ENCODE measurements around the gene COL7A1.

The COL7A1 gene

DNA sequence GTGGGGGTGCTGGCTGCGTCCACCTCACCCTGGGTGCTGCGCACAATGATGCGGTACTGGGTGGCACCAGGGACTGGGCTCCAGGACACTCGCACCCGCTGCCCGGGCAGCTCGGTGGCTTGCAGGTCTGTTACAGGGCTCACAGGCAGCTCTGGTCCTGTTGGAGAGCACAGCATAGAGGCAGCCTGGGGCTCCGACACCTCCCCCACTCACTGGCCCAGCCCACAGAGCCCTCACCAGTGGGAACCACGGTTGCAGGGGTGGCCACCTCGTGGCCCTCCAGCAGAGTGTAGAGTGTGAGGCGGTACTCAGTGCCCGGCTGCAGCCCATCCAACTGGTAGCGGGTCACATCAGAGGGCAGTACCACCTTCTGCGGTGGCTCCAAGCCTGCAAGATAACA, 3.7 kb downstream of the COL7A1 start:
- TF ChIP-seq GATA2 (IDR thresholded peaks at IDR 0.05; ENCODE audit: low read depth, low read length) (no peak), GATA3 (IDR thresholded peaks at IDR 0.05; ENCODE audit: low read depth, low read length) (no peak)

DNA sequence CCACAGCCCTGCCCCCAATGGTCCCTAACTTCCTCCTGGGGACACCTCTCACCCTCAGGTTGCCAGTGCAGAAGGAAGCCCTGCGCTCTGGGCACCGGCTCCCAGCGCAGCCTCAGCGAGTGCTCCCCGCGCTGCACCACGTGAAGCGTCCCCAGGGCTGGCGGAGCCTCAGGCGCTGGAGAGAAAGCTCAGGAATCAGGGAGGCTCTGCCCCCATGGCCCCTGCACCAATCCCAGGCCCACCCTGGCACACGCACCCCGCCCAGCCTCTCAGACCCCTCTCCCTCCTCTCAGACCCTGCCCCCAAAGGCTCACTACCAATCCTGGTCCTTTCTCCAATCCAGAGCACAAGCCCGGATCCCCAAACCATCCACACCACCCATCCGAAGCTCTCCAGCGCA, 6.9 kb downstream of the COL7A1 start:
- TF ChIP-seq GATA3 (IDR thresholded peaks at IDR 0.05; ENCODE audit: low read depth, low read length) (no peak), GATA2 (IDR thresholded peaks at IDR 0.05; ENCODE audit: low read depth, low read length) (no peak)

DNA sequence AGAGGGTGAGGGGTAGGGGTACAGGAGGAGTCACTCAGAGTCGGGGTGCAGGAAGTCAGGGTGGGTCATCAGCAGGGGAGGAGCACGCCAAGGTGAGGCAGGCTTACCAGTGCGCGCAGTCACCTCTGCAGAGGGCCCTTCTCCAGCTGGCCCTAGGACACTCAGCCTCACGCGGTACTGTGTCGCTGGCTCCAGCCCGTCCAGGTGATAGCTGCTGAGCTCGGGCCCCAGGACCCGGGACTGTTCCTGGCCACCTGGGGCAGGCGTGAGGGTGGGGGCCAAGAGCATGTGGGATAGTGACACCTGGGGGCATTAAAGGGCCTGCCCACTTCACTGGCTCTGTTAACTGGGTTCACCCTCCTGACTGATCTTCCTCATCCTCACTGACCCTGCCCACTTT, 7.4 kb downstream of the COL7A1 start:
- no peak for TF ChIP-seq GATA3 (IDR thresholded peaks at IDR 0.05; ENCODE audit: low read depth, low read length)
- TF ChIP-seq GATA2 (IDR thresholded peaks at IDR 0.05; ENCODE audit: low read depth, low read length) = no peak

DNA sequence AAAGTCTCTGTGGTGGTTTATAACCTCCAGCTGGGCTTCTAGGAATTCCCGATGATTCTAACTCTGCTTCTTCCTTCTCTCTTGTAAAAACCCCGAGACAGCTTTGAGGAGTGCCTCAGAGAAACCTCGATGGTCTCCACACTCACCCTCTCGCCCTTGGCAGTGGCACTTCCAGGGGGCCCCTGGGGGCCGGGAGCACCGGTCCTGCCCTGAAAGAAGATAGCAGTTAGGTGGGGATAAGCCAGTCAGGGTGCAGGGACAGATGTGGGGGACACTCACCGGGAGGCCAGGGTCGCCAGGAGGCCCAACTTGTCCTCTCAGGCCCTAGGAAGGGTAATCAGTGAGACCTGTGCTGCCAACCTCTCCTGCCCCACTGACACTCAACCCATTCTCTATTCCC, 9.7 kb downstream of the COL7A1 start:
- TF ChIP-seq GATA3 (IDR thresholded peaks at IDR 0.05; ENCODE audit: low read depth, low read length) (no peak), GATA2 (IDR thresholded peaks at IDR 0.05; ENCODE audit: low read depth, low read length) (no peak)

DNA sequence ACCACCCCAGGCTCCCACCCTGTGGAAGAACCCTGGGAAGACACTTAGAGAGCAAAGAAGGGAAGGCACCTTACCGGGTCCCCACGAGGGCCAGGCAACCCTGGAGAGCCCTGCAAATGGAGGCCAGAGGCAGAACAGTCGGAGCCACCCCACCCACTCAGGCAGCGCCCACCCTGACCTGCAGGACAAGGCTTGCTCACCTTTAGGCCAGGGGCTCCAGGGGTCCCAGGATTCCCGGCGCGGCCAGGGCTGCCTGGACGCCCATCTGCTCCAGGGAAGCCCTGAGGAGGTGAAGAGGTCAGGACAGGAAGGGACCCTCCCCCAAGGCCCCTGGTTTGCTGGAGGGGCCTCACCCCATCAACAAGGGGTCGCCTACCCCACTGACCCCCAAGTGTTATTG, 10.3 kb downstream of the COL7A1 start:
- TF ChIP-seq GATA2 (IDR thresholded peaks at IDR 0.05; ENCODE audit: low read depth, low read length) (no peak), GATA3 (IDR thresholded peaks at IDR 0.05; ENCODE audit: low read depth, low read length) (no peak)

DNA sequence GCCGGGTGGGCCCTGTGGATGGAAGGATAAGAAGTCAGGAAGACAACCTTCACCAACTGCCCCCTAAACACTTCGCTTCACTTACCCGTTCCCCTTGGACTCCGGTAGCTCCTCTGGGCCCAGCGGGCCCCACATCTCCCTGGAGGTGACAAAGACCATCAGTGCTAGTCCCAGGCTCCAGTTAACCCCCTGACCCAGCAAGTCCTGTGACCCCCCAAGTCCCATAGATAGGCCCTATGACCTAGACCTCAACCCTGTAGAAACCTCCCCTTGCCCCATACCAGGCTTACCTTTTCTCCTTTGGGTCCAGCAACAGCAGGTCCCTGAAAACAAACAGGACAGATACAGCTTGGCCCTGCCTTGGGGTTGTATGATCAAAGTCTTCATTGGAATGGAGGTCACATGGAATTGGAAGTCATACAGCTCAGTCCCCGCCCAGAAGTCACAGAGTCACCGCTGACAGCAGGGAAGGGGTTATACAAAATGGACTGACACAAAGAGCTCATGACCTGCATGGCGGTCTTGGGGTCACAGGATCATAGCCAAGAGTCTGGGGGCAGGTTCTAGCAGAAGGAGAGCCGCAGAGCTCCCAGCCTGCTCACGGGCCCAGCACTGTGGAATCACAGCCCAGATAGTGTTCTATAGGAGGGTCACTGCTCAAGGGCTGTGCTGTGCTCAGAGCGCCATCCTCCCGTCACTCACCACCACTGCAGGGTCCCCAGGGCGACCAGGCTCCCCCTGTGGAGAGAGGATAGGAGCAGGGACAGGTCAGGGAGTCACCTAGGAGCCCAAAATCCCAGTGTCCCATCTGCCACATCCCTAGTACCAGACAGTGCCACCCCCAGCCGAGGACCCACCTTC, 13.3 kb downstream of the COL7A1 start:
- no peak for TF ChIP-seq GATA2 (IDR thresholded peaks at IDR 0.05; ENCODE audit: low read depth, low read length)
- no peak for TF ChIP-seq GATA3 (IDR thresholded peaks at IDR 0.05; ENCODE audit: low read depth, low read length)

DNA sequence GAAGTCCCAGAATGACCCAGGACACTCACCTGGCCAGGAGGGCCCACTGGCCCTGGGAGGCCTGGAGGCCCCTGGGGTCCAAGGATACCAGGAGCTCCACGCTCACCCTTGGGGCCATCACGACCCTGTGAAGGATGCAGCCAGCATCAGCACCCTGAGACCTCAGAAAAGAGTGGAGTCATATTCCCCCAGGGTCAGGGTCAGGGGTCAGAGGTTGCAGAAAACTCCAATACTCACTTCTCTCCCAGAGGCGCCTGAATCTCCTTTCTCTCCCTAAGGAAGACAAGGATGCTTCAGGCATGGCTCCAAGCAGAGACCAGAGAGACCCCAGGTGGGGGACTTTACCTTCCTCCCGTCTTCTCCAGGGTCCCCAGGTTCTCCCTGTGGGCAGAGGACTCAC, 18.5 kb downstream of the COL7A1 start:
- TF ChIP-seq GATA2 (IDR thresholded peaks at IDR 0.05; ENCODE audit: low read depth, low read length) (no peak), GATA3 (IDR thresholded peaks at IDR 0.05; ENCODE audit: low read depth, low read length) (no peak)

DNA sequence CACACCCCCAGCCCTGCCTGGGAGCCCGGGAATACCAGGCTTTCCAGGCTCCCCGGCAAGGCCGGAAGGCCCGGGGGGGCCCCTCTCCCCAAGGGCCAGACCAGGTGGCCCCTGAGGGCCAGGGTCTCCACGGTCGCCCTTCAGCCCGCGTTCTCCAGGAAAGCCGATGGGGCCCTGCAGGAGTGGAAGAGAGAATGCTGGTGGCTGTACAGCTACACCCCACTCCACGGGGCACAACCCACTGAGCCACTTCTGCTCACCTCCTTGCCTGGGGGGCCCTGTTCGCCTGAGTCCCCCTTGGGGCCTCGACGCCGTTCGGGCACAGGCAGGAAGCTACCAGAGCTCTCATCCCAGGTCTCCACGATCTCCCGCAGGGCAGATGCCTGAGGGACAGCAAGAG, 19.8 kb downstream of the COL7A1 start:
- TF ChIP-seq GATA2 (IDR thresholded peaks at IDR 0.05; ENCODE audit: low read depth, low read length) = no peak

DNA sequence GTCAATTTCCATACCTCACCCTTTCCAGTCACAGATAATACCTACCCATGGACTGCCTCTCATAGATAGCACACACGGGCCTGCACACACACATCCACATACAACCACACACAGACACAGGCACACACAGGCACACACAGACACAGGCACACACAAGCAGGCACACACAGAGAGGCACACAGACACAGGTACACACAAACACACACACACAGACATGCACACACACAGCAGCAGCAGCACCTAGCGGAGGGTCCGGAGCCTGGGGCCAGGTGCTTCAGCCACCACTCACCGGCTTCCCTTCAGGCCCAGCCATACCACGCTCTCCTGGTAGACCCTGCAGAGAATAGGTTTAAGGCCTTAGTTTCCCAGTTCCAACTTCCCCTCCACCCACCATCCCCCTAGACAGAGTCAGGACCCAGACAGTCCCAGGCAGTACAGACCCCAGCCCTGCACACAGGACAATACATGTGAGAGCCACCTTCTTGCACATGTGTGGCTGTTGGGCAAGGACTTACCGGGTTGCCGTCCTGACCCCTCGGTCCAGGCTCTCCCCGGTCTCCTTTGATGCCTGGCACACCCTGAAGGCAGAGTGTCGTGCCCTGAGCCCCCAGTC, 21.1 kb downstream of the COL7A1 start:
- TF ChIP-seq GATA3 (IDR thresholded peaks at IDR 0.05; ENCODE audit: low read depth, low read length) (no peak), GATA2 (IDR thresholded peaks at IDR 0.05; ENCODE audit: low read depth, low read length) (no peak)

DNA sequence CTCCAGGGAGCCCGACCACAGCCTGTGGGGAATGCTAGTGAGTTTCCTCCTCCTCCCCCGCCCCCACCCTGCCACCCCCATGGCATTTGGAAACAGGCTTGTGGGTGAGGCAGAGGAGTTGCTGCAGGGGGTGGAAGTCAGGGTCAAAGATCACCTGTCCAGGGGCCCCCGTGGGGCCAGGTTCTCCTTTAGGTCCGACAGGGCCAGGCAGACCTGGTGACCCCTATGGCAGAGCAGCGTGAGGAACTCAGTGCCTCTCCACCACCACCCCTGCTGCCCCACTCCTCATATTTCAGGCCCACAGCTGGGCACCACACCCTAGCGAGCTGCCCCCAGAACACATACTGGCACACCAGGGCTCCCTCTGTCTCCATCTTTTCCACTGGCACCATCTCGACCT, 22.6 kb downstream of the COL7A1 start:
- TF ChIP-seq GATA3 (IDR thresholded peaks at IDR 0.05; ENCODE audit: low read depth, low read length) (no peak), GATA2 (IDR thresholded peaks at IDR 0.05; ENCODE audit: low read depth, low read length) (no peak)

DNA sequence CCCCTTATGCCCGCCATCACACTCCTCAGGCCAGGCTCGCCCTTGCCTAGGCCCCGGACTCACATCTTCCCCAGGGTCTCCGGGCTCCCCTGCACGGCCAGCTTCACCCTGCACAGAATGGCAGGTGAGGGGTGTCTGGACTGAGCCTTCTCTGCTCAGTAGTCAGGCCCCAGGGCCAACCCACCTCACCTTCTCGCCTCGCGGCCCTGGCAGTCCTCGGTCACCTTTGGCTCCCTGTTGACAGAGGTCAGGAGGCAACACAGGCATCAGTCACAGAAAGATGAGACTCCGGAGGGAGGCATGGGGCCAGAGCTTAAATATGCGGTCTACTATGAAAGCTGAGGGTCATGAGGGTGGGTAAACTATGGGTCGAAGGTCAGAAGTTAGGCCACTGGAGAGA, 23.2 kb downstream of the COL7A1 start:
- no peak for TF ChIP-seq GATA3 (IDR thresholded peaks at IDR 0.05; ENCODE audit: low read depth, low read length)
- TF ChIP-seq GATA2 (IDR thresholded peaks at IDR 0.05; ENCODE audit: low read depth, low read length) = no peak

DNA sequence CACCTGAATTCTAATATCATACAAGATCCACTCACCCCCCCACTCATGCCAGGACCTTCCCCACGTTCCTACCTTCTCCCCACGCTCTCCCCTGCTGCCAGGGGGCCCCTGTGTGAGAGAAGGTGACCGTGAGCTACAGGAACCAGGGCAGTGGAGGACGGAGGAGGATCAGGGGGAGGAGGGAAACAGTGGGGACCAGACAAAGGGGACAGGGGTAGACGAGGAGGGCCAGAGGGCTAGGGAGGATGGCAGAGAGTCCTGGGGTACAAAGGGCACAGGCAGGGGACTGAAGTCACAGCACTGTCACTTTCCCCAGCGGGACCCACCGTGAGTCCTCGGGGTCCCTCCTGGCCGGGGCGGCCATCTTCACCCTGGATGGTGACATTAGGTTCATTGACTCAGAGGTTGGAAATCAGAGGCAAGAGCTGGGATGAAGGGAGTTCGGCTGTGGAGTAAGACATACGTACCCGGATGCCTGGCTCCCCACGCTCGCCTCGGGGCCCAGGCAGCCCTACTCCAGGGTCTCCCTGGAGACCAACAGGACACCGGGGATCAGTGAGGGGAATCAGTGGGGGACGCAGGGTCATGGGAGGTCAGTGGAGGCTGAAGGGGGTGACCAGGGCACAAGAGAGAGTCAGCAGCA, 25.2 kb downstream of the COL7A1 start:
- TF ChIP-seq GATA2 (IDR thresholded peaks at IDR 0.05; ENCODE audit: low read depth, low read length) = no peak
- no peak for TF ChIP-seq GATA3 (IDR thresholded peaks at IDR 0.05; ENCODE audit: low read depth, low read length)

DNA sequence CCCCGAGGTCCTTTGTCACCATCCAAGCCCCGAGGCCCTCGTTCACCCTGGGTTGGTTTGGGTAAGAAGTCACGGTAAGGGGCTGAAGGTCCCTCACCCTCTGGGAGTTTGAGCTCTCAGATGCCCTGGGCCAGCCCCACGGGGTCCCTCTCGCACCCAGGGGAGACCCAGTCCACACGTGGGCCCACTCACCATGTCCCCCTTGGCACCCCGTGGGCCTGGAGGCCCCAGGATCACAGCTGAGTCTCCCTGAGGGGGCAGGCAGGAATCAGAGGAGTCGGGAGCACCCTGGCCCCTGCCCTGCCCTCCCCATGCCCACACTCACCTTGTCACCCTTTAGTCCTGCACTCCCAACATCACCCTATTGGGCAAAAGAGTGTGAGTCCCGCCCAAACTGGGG, 25.7 kb downstream of the COL7A1 start:
- TF ChIP-seq GATA2 (IDR thresholded peaks at IDR 0.05; ENCODE audit: low read depth, low read length) (no peak), GATA3 (IDR thresholded peaks at IDR 0.05; ENCODE audit: low read depth, low read length) (no peak)

DNA sequence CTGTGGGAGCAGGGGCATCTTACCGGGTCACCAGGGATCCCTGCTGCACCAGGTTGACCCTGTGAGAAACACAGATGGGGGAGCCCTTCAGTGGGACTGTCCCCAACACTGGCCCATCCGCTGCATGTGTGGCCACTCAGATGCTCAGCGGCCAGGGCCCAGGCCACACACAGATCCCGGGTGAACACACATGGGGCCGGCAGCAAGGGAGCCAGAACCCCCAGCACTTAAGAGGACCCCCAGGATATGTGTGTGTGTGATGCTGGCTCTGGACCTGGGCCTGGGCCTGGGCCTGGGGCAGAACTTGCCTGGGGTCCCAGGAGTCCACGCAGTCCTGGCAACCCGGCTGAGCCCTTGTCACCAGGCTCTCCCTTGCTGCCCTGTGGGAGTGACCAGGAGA, 26.7 kb downstream of the COL7A1 start:
- TF ChIP-seq GATA2 (IDR thresholded peaks at IDR 0.05; ENCODE audit: low read depth, low read length) (no peak), GATA3 (IDR thresholded peaks at IDR 0.05; ENCODE audit: low read depth, low read length) (no peak)

DNA sequence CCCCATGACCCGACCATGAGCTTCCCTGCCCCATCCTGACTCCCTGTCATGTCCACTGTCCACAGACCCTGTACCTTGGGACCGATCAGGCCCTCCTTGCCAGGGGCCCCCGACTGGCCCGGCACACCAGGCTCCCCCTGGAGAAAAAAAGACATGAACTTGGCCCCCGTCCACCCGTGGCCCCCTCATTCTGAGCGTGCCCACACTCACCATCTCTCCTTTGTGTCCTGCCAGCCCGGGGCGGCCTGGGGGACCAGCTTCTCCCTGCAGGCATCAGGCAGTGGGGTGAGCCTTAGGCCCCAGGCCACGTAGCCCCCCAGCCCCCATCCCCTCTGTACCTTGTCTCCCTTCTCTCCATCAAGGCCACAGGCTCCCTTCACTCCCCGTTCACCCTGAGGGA, 27.6 kb downstream of the COL7A1 start:
- TF ChIP-seq GATA3 (IDR thresholded peaks at IDR 0.05; ENCODE audit: low read depth, low read length) (no peak), GATA2 (IDR thresholded peaks at IDR 0.05; ENCODE audit: low read depth, low read length) (no peak)

All from SH-SY5Y (cell line).